ENCODE data around the gene MGME1.

MGME1 gene

GRCh38 chr20:17940224-17940971 is 28.4 kb upstream of the MGME1 start:
- DNase-seq (ENCODE audit: low read depth in 2 of 2, low spot score in 1 of 2): no peak

GRCh38 chr20:17941087-17941825 is 27.6 kb upstream of the MGME1 start:
- no peak for DNase-seq (ENCODE audit: low read depth in 2 of 2, low spot score in 1 of 2)

- no peak for DNase-seq (ENCODE audit: low read depth in 2 of 2, low spot score in 1 of 2)
Measured at GRCh38 chr20:17941826-17942196, 27.0 kb upstream of the MGME1 start.

GRCh38 chr20:17943343-17943742 is 25.5 kb upstream of the MGME1 start:
- no peak for DNase-seq (ENCODE audit: low read depth in 2 of 2, low spot score in 1 of 2)

- DNase-seq (ENCODE audit: low read depth in 2 of 2, low spot score in 1 of 2): no peak
Measured at GRCh38 chr20:17944854-17945474, 23.9 kb upstream of the MGME1 start.

GRCh38 chr20:17946040-17946439 is 22.8 kb upstream of the MGME1 start:
- DNase-seq (ENCODE audit: low read depth in 2 of 2, low spot score in 1 of 2): no peak

GRCh38 chr20:17946572-17947473 is 22.0 kb upstream of the MGME1 start:
- DNase-seq (ENCODE audit: low read depth in 2 of 2, low spot score in 1 of 2): no peak

GRCh38 chr20:17947474-17947815 is 21.4 kb upstream of the MGME1 start:
- no peak for DNase-seq (ENCODE audit: low read depth in 2 of 2, low spot score in 1 of 2)

- DNase-seq (ENCODE audit: low read depth in 2 of 2, low spot score in 1 of 2): no peak
Measured at GRCh38 chr20:17948442-17948841, 20.4 kb upstream of the MGME1 start.

GRCh38 chr20:17949899-17950298 is 18.9 kb upstream of the MGME1 start:
- no peak for DNase-seq (ENCODE audit: low read depth in 2 of 2, low spot score in 1 of 2)

- DNase-seq (ENCODE audit: low read depth in 2 of 2, low spot score in 1 of 2): no peak
Measured at GRCh38 chr20:17950670-17951069, 18.1 kb upstream of the MGME1 start.

GRCh38 chr20:17951323-17951722 is 17.5 kb upstream of the MGME1 start:
- DNase-seq (ENCODE audit: low read depth in 2 of 2, low spot score in 1 of 2): no peak

- no peak for DNase-seq (ENCODE audit: low read depth in 2 of 2, low spot score in 1 of 2)
Measured at GRCh38 chr20:17952692-17953684, 15.8 kb upstream of the MGME1 start.

- no peak for DNase-seq (ENCODE audit: low read depth in 2 of 2, low spot score in 1 of 2)
Measured at GRCh38 chr20:17953935-17954334, 14.9 kb upstream of the MGME1 start.

GRCh38 chr20:17955302-17955701 is 13.5 kb upstream of the MGME1 start:
- no peak for DNase-seq (ENCODE audit: low read depth in 2 of 2, low spot score in 1 of 2)

- no peak for DNase-seq (ENCODE audit: low read depth in 2 of 2, low spot score in 1 of 2)
Measured at GRCh38 chr20:17956099-17956685, 12.6 kb upstream of the MGME1 start.

GRCh38 chr20:17957505-17958363 is 11.1 kb upstream of the MGME1 start:
- no peak for DNase-seq (ENCODE audit: low read depth in 2 of 2, low spot score in 1 of 2)

- no peak for DNase-seq (ENCODE audit: low read depth in 2 of 2, low spot score in 1 of 2)
Measured at GRCh38 chr20:17958373-17959256, 10.2 kb upstream of the MGME1 start.

All from stimulated activated CD8-positive, alpha-beta memory T cell treated with anti-CD3 and anti-CD28 coated beads, Interleukin-4, amount 100 ng/mL, for 1 hour (primary cell).